GM18951 (cell line): Measurements from ENCODE around the gene DNM3.

Experiments
- POLR2A ChIP-seq: IDR thresholded peaks from 4 replicates; pipeline ENCODE4 v1.6.1; 2011; ENCODE audit warnings: mild to moderate bottlenecking; ENCODE audit not compliant: insufficient read length, insufficient read depth; ENCODE audit errors: extremely low read depth
- in situ Hi-C: fragments of 300-500 bp; cut with MboI; formaldehyde crosslinking; loops from one replicate; pipeline ENCODE4 v1.12.0; 2022; ENCODE audit warnings: low sequenced_read_pairs, mixed read lengths, inconsistent platforms; ENCODE audit not compliant: unreplicated experiment

The DNM3 gene

DNA sequence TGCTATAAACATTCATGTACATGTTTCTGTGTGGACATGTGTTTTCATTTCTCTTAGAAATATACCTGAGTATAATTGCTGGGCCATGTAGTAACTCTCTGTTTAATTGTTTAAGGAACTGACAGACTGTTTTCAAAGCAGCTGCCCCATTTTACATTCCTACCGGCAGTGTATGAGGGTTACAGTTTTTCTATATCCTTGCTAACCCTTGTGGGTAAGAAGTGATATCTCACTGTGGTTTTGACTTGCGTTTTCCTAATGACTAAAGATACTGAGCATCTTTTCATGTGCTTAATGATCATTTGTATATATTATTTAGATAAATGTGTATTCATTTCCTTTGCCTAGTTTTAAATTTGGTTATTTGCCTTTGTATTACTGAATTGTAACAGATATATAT, 81.7 kb downstream of the DNM3 start:
- in situ Hi-C loops = no loop called here
- TF ChIP-seq POLR2A = no peak

- no peak for TF ChIP-seq POLR2A
- in situ Hi-C loops = no loop called here
Measured at GRCh38 chr1:171929121-171929520, 87.8 kb downstream of the DNM3 start.

DNA sequence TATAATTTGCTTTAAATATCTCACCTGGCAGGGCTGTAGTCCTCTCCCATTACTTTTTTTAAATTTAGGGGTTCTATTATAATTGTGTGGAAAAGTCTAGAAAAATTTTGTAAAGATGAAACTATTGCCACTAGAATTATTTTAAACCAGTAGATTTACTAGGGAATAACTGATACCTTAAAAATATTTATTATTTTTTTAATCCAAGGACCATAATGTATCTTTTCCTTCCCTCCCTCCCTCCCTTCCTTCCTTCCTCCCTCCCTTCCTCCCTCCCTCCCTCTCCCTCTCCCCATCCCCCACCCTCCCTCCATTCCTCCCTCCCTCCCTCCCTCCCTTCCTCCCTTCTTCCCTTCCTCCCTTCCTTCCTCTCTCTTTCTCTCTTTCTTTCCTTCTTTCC, 90.5 kb downstream of the DNM3 start:
- in situ Hi-C loops = no loop called here
- TF ChIP-seq POLR2A = no peak

DNA sequence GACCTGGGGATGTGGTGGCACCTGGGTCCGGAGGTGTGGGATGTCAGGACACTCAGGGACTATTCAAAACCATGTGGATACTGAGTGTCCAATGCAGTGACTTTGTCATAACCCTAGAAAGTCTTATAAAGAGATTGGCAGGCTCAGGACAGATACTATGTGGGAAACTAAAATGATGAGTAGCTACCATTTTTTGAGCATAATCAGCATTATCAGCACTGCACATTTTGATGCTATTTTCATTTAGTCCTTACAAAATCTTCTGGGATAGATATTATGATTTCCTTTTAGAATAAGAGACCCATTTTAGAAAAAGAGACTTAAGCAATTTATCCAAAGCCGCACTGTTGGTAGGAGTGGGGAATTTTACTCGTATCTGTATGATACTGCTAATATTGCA, 93.4 kb downstream of the DNM3 start:
- in situ Hi-C loops = no loop called here
- no peak for TF ChIP-seq POLR2A

DNA sequence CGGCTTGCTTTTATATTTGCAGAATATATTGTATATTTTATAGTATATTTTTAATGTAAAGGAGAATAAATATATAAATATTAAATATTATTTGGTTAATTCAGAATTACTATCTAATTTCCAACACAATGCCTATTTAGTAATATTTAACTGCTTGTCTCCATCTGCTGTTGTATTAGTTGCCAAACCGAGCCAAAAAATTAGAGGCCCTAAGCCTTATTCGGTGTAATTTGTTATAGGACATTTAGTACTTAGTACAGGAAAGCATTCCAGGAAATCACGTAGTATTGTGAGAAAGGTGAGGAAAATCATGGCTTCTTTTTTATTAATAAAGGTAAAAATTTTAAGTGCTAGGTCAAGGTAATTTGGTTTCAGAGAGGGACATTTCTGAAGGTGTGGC, 93.8 kb downstream of the DNM3 start:
- in situ Hi-C loops = no loop called here
- TF ChIP-seq POLR2A = no peak

DNA sequence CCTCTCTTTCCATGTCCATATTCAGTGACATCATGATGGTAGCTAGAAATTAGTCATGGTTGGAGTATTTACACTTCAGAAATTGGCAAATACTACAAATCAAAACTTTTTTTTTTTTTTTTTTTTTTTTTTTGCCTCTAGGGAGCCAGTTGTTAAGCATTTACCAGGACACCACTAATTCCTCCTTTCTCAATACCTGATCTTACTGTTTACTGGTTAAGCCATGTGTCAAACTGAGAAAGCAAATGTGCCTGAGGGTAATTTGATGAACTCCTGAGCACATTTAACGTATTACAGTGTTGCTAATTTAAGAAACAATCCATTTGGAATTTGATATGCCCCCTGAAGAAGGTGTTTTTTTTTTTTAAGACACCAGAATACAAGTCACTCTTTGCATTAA, 94.4 kb downstream of the DNM3 start:
- in situ Hi-C loops = no loop called here

DNA sequence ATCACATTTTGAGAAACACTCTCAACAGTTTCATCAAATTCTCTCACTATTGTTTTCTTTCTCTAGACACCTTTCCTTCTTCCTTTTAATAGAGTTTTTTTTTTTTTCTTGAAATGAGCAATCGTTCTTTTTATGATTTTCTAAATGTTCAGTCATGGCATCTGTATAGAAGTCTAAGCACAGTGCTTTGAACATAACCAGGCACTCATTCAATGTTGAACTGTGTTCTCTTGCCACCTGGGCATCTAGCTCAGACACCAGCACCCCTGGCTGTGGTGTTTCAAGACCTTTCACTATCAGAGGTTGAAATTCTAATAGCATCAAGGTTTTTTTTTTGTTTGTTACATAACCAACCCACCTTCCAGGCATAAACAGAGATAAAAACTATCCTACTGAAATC, 96.6 kb downstream of the DNM3 start:
- TF ChIP-seq POLR2A = no peak
- in situ Hi-C loops = no loop called here

More for the DNA sequence above, 94.4 kb downstream of the DNM3 start:
- TF ChIP-seq POLR2A = no peak

DNA sequence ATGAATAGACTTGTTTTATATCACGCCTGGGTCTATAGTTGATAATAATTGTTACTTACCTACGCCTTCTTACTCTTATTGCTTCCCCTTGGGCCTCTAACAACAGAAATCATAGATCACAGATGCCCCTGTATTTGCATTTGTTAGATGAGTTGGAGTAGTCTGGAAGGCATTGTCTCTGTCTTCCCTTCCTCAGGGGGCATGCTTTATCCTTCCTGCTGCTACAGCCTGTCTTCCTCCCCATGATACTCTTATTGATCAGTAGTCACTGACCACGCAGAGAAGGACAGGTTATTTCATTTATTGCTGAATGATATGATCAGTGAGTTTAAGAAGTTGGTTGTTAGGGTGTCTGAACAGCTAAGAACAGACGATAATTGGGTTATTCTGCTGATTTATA, 98.4 kb downstream of the DNM3 start:
- in situ Hi-C loops = no loop called here
- TF ChIP-seq POLR2A = no peak

DNA sequence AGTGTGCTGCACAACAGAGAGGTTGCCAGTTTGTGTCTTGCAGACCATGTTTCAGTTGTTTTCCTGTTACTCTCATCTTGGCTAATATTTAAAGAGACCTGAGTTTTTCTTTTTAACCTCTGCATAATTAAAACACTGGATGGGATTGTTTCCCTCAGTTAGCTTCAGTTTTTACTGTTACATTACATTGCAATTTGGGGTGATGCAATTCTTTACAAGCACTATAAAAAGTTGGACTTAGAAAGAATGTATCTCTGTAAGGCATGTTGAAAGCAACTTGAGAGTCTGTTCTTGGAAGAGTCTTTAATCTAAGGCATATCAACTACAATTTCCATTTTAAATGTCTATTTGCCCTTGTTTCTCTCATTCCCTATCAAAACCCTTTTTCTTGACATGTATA, 99.1 kb downstream of the DNM3 start:
- TF ChIP-seq POLR2A = no peak
- in situ Hi-C loops = no loop called here

DNA sequence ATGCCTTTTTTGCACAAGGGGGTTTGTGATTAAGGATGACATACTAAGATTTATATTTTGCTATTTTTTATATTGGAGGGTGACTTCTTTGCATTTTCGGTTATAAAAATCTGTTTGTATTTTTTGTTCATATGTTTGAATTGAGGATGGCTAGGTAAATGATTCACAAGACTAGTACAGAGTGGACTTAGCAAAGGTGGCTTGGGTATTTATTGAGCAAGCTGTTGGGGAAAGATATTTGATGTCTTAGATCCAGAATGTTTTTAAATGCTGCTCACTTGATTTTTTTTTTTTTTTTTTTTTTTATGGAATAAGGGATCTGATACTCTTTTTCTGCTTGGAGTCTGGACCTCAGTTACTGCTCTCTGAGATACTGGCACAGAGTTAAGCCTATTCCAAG, 100.6 kb downstream of the DNM3 start:
- no peak for TF ChIP-seq POLR2A
- in situ Hi-C loops = no loop called here

DNA sequence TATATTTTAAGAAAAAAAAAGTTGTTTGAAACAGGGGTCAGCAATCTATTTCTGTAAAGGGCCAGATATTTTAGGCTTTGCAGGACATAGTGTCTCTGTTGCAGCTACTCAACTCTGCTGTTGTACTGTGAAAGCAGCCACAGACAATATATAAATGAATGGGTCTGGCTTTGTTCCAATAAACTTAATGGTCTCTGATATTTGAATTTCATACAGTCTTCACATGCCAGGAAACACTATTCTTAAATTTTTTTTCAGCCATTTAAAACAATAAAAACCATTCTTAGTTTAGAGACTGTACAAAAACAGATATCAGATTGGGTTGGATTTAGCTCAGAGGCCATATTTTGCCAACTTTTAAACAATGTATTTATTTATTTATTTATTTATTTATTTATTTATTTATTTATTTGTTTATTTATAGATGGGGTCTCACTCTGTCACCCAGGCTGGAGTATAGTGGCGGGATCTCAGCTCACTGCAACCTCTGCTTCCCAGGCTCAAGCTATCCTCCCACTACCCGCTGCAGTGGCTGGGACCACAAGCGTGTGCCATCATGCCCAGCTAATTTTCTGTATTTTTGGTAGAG, 102.8 kb downstream of the DNM3 start:
- in situ Hi-C loops = no loop called here
- no peak for TF ChIP-seq POLR2A

DNA sequence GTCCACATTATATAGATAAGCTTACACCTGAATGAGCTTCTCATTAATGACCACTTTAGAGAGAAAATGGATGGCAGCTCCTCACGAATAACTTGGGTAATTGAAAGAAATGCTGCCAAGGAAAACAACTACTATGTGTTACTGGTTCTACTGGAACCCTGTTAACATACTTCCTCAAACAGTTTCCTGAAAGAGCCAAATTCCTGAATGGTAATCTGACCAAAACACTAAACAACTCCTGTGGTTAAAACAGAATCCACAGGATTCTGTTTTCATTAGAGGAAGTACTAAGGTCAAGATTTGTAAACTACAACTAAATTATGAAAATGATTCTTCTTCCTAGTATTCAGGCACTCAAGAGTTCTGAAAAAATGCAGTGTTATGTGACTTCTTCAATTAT, 107.2 kb downstream of the DNM3 start:
- no peak for TF ChIP-seq POLR2A
- in situ Hi-C loops = no loop called here

- in situ Hi-C loops = no loop called here
- no peak for TF ChIP-seq POLR2A
Measured at GRCh38 chr1:171949316-171949715, 108.0 kb downstream of the DNM3 start.

GRCh38 chr1:171953835-171954234, 112.5 kb downstream of the DNM3 start:
- no peak for TF ChIP-seq POLR2A
- in situ Hi-C loops = no loop called here

DNA sequence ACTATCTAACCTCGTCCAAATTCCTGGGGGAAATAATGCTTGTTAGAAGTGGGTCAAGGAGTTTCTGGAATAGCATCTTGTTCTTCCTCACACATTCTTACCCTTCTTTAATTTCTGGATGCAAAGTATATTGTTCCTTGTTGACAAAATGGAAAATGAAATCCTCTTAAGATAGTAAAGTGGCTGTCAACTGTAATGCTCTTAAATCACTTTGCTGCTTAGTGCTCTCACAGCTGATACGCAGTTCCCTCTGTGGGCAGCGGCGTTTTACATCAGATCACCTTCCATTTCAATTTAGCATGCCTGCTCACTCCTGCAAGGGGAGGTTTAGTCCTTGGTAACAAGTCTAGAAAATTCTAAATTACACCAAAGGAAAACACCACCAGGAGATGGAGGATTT, 113.1 kb downstream of the DNM3 start:
- TF ChIP-seq POLR2A = no peak
- in situ Hi-C loops = no loop called here
